ENCODE measurements around the gene PTPRD. TPM values are rescaled to one million over a fixed set of nuclear protein-coding genes. Genes with fewer than 3 reads are reported as not detected.
"Not testable (repeated sequence)": the region's sequence is repeated elsewhere in the genome, so short reads cannot be mapped to it uniquely, and the experiment has no call there.

The PTPRD gene
- total and polyA plus RNA-seq, 9 donors = 16.2 to 231 (median 85.8) TPM

DNA sequence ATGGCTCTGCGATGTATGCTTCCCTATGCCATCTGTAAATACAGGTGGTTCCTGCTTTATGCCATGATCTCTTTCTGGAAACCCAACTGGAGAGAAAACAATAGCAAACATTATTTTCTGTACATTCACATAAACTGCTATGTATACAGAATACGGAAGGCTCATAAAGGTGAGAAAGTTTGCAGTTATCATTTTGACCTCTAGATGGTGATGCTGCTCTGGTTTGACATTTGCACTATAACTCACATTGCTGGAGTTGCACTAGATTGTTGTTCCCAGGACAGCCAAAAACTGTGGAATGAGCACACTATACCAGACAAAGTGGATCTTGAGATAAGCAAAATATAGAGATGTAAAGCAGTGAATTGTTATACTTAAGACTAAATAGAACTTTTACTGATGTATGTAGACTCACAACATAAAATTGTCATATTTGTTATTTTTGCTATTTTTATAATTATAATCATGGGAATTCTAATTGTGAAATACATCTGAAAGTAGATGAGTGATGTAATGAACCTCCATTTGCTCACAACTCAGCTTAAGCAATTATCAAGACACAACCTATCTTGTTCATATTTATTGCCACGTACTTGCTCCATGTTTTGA, 246.5 kb downstream of the PTPRD start:
- WGBS, 3 donors = 39 to 42% (median 39%) methylated on average over 3 of the region's 3 CpGs
- intact Hi-C loops (cut with DNase I) = no loop called here
- H3K27ac ChIP-seq = no peak overlapping the region
- no peak overlapping the region for H3K4me3 ChIP-seq
- H3K4me1 ChIP-seq (ENCODE audit: insufficient read depth) = no peaks in the 10 kb centered on the region
- no peaks in the 10 kb centered on the region for H3K9me3 ChIP-seq
- H3K36me3 ChIP-seq = no peaks in the 10 kb centered on the region
- no peak for DNase-seq
- TF ChIP-seq EP300 (IDR thresholded peaks at IDR 0.05) = no peak
- no peak for TF ChIP-seq POLR2A (IDR thresholded peaks at IDR 0.05)
- TF ChIP-seq, protein P1, sequence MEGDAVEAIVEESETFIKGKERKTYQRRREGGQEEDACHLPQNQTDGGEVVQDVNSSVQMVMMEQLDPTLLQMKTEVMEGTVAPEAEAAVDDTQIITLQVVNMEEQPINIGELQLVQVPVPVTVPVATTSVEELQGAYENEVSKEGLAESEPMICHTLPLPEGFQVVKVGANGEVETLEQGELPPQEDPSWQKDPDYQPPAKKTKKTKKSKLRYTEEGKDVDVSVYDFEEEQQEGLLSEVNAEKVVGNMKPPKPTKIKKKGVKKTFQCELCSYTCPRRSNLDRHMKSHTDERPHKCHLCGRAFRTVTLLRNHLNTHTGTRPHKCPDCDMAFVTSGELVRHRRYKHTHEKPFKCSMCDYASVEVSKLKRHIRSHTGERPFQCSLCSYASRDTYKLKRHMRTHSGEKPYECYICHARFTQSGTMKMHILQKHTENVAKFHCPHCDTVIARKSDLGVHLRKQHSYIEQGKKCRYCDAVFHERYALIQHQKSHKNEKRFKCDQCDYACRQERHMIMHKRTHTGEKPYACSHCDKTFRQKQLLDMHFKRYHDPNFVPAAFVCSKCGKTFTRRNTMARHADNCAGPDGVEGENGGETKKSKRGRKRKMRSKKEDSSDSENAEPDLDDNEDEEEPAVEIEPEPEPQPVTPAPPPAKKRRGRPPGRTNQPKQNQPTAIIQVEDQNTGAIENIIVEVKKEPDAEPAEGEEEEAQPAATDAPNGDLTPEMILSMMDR (IDR thresholded peaks at IDR 0.05) = no peak
- H3K27me3 ChIP-seq = no peaks in the 10 kb centered on the region

DNA sequence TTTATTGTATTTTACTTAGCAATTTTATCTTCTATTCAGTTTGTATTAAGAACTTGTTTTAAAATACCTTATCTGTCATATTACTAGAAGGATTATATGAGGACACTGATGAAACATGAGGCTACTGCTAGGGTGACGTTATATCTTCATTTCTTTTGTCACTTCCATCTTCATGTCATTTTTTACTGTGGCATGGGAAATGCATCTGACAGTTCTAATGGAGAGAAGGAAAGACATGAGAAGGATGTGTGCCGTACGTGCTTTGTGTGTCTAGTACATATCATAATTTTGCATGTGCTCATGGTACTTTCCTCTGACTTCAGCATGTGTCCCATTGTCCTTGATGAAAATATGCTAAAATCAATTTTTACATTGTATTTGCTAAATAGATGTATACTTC, 258.2 kb downstream of the PTPRD start:
- 75 to 83% (median 79%) methylated on average over 3 of the region's 3 CpGs for WGBS, 3 donors
- H3K9me3 ChIP-seq = no peaks in the 10 kb centered on the region
- no peaks in the 10 kb centered on the region for H3K36me3 ChIP-seq
- no peak overlapping the region for H3K27ac ChIP-seq
- DNase-seq = no peak
- H3K4me3 ChIP-seq = no peak overlapping the region
- H3K27me3 ChIP-seq = no peaks in the 10 kb centered on the region
- intact Hi-C loops (cut with DNase I) = no loop called here
- TF ChIP-seq, protein P1 (IDR thresholded peaks at IDR 0.05) = no peak
- TF ChIP-seq POLR2A (IDR thresholded peaks at IDR 0.05) (no peak), EP300 (IDR thresholded peaks at IDR 0.05) (no peak)
- no peaks in the 10 kb centered on the region for H3K4me1 ChIP-seq (ENCODE audit: insufficient read depth)

DNA sequence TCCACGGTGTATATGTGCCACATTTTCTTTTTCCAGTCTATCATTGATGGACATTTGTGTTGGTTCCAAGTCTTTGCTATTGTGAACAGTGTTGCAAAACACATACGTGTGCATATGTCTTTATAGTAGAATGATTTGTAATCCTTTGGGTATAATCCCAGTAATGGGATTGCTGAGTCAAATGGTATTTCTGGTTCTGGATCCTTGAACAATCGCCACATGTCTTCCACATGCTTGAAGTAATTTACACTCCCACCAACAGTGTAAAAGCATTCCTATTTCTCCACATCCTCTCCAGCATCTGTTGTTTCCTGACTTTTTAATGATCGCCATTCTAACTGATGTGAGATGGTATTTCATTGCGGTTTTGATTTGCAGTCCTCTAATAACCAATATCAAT, 267.2 kb downstream of the PTPRD start:
- H3K4me1 ChIP-seq (ENCODE audit: insufficient read depth); H3K27me3 ChIP-seq; H3K36me3 ChIP-seq; intact Hi-C loops (cut with DNase I); H3K9me3 ChIP-seq; DNase-seq; H3K27ac ChIP-seq; H3K4me3 ChIP-seq: not testable (repeated sequence)
- 61 to 72% (median 64%) methylated on average over 5 of the region's 5 CpGs for WGBS, 3 donors

DNA sequence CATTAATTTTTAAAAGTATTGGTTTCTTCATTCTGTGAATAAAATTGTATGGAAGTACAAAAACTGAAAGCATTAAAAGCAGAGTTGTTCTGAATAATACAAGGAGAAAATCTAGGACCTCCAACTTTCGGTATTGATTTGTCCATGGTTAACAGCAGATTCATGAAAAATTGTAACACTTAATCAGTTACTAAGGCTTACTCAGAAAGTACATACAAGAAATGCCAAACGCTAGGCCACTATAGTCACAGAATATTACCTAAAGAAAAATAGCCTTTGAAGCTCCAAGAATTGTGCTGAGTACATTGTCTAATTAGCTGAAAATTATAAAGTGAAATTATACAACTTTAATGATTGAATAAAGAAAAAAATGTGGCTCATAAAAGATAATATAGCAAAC, 271.7 kb downstream of the PTPRD start:
- TF ChIP-seq POLR2A (IDR thresholded peaks at IDR 0.05) = no peak
- TF ChIP-seq EP300 (IDR thresholded peaks at IDR 0.05) = no peak
- TF ChIP-seq, protein P1 (IDR thresholded peaks at IDR 0.05) = no peak
- 86 to 93% (median 89%) methylated on average over 2 of the region's 2 CpGs for WGBS, 3 donors
- no peaks in the 10 kb centered on the region for H3K4me1 ChIP-seq (ENCODE audit: insufficient read depth)
- no peak for DNase-seq
- intact Hi-C loops (cut with DNase I) = no loop called here
- no peaks in the 10 kb centered on the region for H3K9me3 ChIP-seq
- H3K27ac ChIP-seq = no peak overlapping the region
- no peaks in the 10 kb centered on the region for H3K36me3 ChIP-seq
- no peaks in the 10 kb centered on the region for H3K27me3 ChIP-seq
- H3K4me3 ChIP-seq = no peak overlapping the region

DNA sequence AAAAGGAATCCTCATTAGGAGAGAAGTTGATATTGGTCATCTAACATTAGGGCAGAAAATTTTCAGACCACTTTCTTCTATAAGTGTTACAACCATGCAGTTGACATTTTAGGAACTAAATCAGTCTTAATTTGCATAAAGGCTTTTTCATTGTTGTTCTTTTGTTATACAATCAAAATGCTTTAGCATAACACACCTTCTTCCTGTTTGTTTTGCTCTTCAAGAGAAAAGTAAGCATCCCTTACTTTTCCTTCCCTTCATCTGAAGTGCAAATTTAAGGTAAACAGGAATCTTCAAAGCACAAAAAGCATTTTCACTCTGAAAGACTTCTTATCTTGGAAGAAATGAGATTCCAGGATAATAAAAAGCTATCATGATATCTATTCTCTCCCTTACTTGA, 273.6 kb downstream of the PTPRD start:
- no peaks in the 10 kb centered on the region for H3K9me3 ChIP-seq
- no peak for DNase-seq
- H3K4me1 ChIP-seq (ENCODE audit: insufficient read depth) = no peaks in the 10 kb centered on the region
- intact Hi-C loops (cut with DNase I) = no loop called here
- no peaks in the 10 kb centered on the region for H3K27me3 ChIP-seq
- H3K4me3 ChIP-seq = no peak overlapping the region
- no peaks in the 10 kb centered on the region for H3K36me3 ChIP-seq
- TF ChIP-seq POLR2A (IDR thresholded peaks at IDR 0.05) (no peak), EP300 (IDR thresholded peaks at IDR 0.05) (no peak)
- TF ChIP-seq, protein P1 (IDR thresholded peaks at IDR 0.05) = no peak
- H3K27ac ChIP-seq = no peak overlapping the region

All from ovary (tissue), 9 donors.